HG03097 (cell line): ENCODE data around the gene CRIM1.
"Not testable (repeated sequence)": the region's sequence is repeated elsewhere in the genome, so short reads cannot be mapped to it uniquely, and the experiment has no call there.

Experiments used
- ATAC-seq: cut with Tn5 transposase; IDR thresholded peaks from one replicate; pipeline ENCODE4 v1.9.1; 2021; ENCODE audit not compliant: unreplicated experiment, low FRiP score

The CRIM1 gene, protein sequence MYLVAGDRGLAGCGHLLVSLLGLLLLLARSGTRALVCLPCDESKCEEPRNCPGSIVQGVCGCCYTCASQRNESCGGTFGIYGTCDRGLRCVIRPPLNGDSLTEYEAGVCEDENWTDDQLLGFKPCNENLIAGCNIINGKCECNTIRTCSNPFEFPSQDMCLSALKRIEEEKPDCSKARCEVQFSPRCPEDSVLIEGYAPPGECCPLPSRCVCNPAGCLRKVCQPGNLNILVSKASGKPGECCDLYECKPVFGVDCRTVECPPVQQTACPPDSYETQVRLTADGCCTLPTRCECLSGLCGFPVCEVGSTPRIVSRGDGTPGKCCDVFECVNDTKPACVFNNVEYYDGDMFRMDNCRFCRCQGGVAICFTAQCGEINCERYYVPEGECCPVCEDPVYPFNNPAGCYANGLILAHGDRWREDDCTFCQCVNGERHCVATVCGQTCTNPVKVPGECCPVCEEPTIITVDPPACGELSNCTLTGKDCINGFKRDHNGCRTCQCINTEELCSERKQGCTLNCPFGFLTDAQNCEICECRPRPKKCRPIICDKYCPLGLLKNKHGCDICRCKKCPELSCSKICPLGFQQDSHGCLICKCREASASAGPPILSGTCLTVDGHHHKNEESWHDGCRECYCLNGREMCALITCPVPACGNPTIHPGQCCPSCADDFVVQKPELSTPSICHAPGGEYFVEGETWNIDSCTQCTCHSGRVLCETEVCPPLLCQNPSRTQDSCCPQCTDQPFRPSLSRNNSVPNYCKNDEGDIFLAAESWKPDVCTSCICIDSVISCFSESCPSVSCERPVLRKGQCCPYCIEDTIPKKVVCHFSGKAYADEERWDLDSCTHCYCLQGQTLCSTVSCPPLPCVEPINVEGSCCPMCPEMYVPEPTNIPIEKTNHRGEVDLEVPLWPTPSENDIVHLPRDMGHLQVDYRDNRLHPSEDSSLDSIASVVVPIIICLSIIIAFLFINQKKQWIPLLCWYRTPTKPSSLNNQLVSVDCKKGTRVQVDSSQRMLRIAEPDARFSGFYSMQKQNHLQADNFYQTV

DNA sequence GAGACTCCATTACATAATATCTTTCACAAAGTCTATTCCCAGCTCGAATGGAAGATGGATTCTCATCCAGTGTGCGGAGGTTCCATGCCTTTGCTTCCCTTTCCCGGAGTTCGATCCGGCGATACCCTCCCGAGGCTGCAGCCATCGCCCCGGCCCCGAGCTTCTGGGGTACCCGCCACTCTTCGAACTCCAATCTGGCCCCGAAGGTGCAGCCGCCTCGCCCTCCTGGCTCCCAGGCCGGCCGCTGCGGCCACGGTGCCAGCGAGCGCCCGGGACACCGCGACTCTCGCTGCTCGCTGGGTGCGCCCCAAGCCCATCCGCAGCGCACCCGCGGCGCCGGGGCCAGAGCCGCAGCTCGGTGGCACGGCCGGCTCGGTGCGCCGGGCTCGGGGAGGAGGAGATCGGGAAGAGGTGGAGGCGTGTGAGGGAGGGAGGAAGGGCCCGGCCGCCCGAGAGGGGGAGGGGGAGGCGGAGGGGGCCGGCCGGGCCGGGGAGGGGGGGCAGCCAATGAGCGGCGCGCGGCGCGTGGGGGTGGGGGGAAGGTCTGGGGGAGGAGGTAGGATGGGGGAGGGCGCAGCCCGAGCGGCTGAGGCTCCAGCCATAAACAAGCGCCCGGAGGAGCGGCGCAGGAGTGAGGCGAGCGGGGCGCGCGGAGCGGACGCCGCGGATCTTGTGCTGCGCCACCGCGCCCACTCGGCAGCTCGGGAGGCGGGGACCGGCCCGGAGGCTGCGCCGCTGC is at the start of gene CRIM1:
Gene CRIM1 (plus strand): TSS at position 628 of the 739 bp plus-strand sequence. CDS start 515 bp downstream, outside the sequence.
- peak; percentile 44 for ATAC-seq

DNA sequence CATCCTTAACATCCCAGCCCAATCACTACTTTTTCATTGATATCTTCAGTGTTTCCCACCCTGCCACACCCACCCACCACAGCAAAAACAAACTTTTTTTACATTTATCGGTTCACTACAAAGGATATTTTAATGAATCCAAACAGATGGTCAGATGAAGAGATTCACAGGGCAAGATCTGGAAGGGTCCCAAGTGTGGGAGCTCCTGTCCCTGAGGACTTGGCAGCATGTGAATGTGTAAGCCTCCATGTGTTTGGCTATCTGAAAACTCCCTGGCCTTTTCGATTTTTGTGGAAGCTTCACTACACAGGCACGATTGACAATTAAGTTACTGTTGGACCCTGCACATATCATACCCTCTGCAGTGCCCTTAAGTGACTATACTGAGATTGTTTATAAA is 48.1 kb upstream of the CRIM1 start:
- ATAC-seq, result no peak

DNA sequence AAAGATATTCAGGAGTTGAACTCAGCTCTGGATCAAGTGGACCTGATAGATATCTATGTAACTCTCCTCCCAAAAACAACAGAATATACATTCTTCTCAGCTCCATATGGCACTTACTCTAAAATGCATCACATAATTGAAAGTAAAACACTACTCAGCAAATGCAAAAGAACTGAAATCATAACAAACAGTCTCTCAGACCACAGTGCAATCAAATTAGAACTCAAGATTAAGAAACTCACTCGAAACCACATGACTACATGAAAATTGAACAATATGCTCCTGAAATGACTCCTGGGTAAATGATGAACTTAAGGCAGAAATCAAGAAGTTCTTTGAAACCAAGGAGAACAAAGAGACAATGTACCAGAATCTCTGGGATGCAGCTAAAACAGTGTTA is 45.1 kb upstream of the CRIM1 start:
- not testable (repeated sequence) for ATAC-seq

DNA sequence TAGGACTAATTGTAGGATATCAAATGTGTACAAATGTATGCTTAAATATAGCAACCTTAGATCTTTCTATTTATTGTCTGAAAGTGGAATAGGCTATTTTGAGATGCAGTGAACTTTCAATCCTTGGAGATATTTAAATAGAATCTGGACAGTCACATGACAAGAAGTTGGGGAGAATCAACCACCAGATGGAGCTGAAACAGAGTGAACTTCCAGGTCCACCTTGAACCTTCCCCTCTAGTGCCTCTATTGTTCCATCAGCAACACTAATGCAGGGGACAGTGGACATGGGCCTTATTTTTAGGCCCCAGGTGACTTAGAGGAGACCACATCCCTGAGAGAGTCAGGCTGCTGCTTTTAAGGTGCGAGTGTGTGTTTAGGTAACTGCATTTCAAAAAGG is 37.0 kb upstream of the CRIM1 start:
- ATAC-seq, result no peak

DNA sequence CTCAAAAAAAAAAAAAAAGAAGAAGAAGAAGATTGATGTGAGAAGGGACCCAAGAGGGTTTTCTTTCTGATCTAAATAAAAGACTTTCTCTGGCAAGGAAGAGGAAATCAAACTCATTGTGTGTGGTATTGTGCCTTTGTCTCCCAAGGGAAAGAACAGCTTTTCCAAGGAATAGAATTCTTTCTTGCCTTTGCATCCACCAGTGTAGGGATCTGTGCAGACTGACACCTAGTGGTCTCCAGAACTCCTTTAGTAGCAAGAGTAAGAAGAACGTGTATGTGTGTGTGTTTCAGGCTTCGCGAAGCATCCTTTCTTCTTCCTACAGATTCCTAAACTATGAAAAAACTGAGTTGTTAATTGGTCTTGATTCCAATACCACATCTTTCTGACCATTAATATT is 33.5 kb upstream of the CRIM1 start:
- ATAC-seq, result no peak

DNA sequence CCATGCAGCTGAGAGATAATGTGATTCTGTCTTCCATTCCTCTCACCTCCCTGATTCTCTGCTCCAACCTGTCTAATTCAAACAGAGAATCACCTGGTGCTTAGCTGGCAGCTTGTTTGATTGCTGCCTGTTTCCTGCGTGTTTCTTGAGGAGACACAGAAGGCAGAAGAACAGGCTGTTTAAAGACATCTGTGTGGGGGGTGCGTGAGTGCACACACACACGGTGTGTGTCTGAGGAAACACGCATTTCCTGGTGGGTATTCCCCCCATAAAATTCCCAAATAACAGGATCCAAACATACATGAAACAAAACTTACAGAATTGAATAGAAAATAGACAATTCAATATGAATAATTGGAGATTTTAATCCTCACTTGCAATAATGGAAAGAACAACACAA is 29.3 kb upstream of the CRIM1 start:
- no peak for ATAC-seq

DNA sequence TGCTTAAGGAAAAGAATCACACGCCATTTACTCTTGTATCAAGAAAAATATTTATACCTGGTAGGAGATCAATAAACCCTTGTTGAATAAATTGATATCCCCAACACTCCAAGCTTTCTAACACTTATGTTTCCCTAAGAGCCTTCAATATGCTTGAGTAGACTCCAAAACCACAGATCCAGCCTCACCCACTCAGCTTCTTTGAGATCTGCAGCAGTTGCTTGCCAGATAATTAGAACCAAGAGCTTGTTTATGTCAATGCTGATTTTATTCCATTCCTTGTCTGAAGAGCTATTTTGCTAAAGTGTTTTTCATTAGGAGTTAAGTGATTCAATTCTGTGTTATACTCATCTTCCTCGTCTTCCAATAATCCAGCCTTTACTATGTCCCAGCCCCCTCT is 26.3 kb upstream of the CRIM1 start:
- no peak for ATAC-seq

DNA sequence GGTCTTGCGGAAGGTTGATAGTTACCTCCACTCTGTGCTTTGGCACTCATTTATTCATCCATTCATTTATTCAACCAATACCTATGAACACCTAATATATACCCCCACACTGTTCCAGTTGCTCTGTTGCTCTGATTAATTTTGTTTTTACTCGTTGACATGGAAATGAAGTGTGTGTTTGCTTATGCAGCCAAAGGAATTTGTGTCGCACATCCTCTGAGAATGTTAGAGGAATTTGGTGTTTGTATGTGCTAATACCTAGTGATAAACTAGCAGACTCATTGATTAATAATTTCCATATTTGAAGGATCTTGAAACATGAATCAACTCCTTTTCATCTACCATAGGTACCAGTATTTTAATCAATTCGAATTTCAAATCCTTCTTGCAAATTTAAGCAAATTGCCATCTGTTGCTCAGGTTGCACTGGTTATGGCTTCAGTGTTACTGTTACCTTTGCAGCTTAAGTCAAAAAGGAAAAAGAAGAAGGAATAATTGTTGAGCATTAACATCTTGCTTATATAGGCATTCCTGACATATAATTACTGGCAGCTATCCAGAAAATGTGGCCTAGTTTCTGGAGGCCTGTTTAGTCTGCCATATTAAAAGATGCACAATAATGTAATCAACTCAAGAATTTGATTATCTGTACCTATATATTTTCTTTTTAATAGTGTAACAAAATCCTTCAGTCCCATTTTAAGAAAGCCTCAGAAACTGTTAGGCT is 25.7 kb upstream of the CRIM1 start:
- no peak for ATAC-seq

DNA sequence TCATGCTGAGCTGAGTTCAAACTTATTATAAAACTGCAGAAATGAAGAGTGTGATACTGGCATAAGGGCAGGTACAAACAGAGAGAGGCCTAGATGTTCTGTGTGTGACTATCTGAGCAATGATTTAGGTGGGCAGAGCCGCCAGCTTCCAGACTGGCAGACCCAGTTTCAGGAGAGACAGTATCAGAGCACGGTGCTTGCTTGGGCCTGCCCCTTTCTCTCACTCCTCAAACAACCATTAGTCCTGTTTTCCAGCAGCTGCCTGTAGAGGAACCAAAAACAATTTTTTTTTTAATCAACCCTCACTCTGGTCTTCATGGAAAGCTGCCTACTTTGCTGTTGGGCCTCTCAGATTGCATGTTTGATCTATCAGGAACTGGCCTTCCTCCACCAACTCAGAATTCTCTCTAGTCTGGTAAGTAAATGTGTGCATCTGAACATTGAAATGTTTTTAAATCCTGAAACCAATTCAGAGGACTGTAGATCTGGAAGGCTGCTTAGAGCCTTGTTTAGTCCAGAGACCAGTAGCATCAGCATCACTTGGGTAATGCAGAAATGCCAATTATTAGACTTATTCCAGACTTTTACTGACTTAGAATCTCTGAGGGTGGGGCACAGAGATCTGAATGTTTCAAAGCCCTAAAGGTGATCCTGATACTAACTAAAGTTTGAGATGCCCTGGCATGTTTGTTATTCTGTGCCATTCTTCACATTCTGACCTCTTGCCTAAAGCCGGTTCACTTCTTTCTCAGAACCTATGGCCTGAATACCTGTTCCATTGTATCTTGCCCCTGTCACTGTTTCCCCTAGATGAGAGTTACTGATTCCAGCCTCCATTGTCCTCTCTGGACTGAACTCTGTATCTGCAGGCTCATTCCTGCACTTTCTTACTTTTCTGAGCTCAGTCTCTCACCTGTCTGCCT is 24.8 kb upstream of the CRIM1 start:
- no peak for ATAC-seq

DNA sequence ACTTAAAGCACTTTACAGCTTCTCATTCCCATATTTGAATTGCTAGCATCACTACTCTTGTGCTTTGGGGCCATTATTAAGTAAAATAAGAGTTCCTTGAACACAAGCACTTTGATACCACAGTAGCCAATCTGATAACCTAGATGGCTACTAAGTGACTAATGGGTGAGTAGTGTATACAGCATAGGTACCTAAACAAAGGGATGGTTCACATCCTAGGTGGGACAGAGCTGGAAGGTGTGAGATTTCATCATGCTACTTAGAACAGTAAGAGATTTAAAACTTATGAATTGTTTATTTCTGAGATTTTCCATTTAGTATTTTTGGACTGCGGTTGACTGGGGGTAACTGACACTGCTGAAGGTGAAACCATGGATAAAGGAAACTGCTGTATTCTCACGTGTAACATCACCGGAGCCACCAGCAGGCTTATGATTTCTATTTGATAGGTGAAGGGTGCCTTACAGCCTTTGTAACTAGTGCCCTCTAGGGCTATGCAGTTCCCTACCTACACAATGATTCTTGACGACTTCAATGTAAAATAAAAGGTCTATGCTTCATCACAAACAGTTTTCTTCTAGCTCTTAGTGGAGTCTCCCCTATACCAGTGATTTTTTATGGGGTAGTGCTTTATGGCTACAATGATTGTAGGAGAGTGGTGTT is 22.1 kb upstream of the CRIM1 start:
- no peak for ATAC-seq

DNA sequence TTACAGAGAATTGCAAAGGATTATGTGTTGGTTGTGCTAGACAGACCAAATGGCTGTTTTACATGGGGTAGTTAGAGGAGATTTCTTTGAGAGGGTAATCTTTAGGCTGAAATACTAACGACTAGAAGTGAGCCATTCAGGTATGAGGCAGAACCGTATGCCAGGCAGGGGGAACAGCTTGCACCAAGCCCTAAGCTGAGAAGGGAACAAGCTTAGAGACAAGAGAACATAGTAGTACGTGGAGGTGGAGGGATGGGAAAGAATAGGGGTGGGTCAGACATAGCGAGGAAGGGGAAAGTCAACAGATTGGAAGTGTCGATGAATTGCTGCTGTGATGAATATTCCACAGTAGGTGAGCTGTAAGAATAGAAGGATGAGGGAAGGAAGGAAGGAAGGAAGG is 20.0 kb upstream of the CRIM1 start:
- no peak for ATAC-seq

DNA sequence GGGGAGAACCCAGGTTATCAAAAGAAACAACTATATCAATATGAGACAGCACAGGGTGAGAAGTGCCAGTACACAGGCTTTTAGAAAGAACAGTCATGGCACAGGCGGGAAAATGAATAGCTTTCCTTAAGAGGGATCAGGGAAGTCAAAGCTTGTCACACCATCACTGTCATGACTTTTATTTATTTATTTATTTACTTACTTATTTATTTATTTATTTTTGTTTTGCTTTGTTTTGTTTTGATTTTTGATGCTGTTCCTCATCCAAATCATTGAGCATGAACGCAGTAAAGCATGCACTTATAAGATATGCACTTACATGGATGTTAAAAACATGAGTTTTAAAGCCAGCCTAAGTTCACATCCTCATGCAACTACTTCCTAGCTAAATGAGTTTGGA is 19.3 kb upstream of the CRIM1 start:
- ATAC-seq, result no peak

DNA sequence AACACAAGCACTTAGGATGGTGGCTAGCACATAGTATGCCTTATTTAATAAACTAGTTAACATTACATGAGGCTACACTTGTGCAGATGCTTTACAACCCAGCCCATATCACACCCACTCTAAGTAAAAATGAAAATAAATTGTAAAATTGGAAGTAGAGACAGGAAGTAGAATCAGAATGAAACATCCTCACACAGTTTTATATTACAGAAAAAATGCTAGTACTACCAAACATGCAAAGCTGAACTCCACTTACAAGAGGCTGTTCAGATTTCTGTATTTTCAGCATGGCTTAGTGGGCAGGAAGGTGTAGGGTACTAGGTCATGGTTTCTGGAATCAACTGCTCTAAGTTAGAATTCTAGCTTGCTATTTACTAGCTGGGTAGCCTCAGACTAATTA is 18.2 kb upstream of the CRIM1 start:
- ATAC-seq, result peak; percentile 70

DNA sequence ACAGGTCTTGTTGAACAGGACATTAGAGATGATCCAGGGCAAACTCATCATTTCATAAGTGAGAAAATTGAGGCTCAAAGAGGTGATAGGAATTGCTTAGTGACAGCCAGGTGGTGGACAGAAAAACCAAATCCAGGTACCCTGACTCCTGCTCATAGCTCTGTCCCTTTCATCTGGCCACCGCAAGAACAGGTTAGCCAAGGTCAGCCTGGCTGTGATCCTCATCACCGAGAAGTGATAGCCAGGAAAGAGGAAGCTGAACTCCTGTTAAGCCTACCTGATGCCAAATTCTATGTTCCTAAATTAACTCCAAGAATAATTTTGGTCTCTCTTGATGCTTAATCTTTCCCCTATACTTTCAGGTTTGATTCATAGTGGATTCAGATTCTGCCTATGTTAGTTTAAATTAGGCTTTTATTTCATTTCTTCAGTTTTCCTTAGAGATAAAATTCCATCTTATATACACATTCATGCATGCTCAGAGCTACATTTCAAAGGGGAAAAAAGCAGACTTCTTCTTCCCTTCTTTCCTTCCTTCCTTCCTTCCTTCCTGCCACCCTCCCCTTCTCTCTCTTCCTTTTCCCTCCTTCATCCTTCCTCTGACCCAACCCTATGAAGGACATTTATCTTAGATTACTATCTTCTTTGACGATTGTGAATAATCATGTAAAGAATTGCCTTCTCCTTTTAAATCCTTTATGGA is 17.3 kb upstream of the CRIM1 start:
- no peak for ATAC-seq

DNA sequence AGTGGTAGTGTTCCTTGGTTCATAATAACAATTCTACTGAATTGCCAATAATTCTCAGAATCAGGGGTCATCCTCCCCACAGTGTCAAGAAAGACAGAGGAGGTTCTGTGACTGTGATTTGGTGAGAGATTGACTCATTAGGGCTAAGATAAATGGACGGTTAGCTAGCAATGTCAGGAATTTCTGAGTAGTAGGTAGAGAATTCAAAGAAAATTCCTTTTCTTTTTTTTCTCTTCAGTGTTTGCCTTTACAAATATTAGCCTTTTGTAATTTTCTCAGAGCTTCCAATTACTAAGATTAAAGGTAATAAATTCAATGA is 16.8 kb upstream of the CRIM1 start:
- no peak for ATAC-seq

DNA sequence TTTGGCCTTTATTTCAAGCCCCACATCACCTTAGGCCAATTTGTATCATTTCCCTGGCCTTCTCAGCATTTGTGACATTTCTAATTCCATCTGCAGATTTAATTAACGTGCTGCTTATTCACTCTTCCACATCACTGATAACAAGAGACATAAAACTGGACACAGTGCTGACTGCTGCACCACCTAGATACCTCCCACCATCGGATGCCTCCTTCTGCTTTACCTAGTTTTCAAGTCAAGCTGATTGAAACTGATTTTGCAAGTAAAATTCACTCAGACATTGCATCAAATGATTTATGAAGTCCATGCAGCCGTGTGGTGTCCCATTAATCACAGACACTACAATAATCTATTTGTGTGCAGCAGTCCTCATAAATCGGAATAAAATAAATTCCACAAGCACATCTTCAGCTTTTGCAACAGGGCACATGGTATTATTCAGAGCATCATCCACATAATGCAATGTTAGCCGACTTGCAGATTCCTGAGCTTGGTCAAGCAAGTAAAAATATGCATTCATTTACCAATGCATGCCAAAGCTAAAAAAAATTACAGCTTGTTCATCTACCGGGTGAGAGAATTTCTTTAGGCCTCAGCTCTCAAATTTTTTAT is 15.9 kb upstream of the CRIM1 start:
- ATAC-seq, result no peak

DNA sequence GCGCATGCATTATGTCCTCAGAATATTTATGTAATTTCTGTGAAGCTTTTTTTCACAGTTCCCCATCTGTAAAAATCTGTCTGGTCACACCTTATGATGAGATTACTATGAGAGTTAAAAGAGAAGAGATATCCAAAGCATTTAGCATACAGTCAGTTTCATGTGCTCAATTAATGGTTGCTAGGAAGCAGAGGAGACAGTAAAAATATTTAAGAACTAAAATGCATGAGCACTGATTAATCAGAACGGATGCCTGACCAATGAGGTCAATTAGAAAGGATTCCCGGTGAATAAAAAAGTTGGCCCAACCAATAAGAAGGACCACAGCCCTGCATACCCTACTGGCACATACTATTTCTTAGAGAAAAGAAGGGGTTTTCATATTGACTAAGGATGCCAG is 12.0 kb upstream of the CRIM1 start:
- ATAC-seq, result no peak

DNA sequence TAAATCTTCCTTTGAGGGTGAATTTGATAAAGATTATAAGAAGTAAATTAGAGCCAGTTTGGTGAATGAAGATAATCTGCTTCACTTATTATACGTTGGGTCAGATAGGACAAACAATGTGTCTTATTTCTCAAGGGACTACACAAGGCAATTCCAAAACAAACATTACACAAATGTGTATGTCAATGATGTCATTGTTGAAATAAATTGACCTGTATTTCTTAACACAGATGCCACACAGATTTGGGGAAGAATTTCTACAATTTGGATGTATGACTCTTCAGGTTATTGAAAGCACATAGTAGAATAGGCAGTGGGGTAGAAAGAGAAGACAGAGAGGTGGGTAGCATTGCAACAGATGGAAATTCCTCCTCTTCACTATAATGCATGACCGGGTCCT is 6.9 kb upstream of the CRIM1 start:
- no peak for ATAC-seq
